22Rv1 (cell line): ENCODE data around the gene POU2F3.

Source experiments
- ZFX ChIP-seq: fragments of 450-650 bp; IDR thresholded peaks from 2 replicates; pipeline ENCODE4 v1.6.1; 2017; ENCODE audit warnings: antibody characterized with exemption, borderline replicate concordance
- TF ChIP-seq, protein P1 (sequence below): fragments of 450-650 bp; IDR thresholded peaks from 2 replicates; pipeline ENCODE4 v1.5.1; 2017; ENCODE audit warnings: mild to moderate bottlenecking

DNA sequence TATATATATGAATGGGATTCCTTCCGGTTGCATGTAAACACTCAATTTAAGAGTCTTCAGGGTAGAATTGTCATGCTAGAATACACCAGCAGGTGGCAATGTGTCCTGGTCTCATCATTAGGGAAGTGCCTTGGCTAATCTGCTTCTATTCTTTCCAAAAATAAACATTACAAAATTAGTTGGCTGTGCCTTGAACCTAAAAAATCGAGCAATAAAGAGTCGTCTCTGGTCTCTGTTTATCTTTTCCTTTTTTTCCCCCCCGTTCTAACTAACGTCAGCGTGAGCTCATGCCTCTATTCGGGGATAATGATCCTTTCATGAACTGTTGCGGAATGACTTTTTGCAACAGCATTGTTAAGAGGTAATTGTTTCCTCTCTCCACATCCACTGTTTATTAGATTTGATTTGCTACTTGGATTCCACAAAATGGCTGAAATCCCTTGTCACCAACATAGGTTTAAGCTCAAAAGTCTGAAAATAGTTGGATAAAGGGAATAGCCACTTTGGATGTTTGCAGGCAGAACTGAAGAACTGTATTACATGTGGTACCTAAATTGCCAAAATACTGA is 95.0 kb downstream of the POU2F3 start:
- TF ChIP-seq, protein P1, sequence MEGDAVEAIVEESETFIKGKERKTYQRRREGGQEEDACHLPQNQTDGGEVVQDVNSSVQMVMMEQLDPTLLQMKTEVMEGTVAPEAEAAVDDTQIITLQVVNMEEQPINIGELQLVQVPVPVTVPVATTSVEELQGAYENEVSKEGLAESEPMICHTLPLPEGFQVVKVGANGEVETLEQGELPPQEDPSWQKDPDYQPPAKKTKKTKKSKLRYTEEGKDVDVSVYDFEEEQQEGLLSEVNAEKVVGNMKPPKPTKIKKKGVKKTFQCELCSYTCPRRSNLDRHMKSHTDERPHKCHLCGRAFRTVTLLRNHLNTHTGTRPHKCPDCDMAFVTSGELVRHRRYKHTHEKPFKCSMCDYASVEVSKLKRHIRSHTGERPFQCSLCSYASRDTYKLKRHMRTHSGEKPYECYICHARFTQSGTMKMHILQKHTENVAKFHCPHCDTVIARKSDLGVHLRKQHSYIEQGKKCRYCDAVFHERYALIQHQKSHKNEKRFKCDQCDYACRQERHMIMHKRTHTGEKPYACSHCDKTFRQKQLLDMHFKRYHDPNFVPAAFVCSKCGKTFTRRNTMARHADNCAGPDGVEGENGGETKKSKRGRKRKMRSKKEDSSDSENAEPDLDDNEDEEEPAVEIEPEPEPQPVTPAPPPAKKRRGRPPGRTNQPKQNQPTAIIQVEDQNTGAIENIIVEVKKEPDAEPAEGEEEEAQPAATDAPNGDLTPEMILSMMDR, result peak; percentile 37
- TF ChIP-seq ZFX, result no peak
